SK-N-MC (cell line): ENCODE results near the gene FOXD1.

ENCODE experiments used
- EZH2 ChIP-seq: fragments of 200-600 bp; sonication (generic); IDR thresholded peaks from one replicate; pipeline ENCODE4 v1.6.1; 2017; ENCODE audit warnings: antibody characterized with exemption
- FOXP2 ChIP-seq: optimal IDR thresholded peaks from 2 replicates; pipeline ENCODE3; 2011; ENCODE audit warnings: mild to moderate bottlenecking, moderate library complexity; ENCODE audit not compliant: insufficient read depth; ENCODE audit errors: extremely low read length, control extremely low read depth
- POLR2AphosphoS5 ChIP-seq: IDR thresholded peaks from 2 replicates; pipeline ENCODE4 v1.6.1; 2012; ENCODE audit warnings: mild to moderate bottlenecking, low read depth, low read length, borderline replicate concordance

DNA sequence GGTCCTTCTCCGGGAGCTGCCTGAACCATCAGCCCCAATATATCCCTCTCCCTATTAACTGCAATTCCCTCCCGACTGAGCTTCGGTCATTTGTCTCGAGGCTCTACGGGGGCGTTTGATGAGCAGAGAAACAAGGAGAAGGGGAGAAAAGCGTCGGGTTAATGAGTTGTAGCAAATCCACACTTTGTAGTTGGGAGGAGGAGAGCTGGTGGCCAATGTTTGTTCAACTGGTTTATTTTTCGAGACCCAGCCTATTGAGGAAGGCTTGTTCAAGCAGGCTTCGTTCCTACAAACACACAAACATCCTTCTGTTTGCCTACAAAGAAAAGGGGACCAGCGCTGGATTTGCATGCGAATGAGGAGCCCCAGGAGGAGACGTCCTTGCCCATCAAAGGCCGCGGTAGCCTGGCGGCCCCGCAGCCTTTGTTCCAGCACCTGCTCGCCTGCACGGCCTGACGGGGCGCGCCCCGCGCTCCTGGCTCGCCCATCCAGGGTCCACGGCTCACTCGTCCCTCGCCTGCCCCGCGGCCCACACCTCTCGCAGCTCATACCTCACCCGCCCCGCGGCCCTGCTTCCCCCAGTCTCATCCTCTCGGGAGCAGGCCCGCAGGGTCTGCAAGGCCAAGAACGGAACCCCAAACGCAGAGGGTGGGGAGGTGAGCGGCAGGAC, 4.6 kb downstream of the FOXD1 start:
- no peak for TF ChIP-seq EZH2
- TF ChIP-seq POLR2AphosphoS5, result no peak
- no peak for TF ChIP-seq FOXP2
